RWPE2 (cell line): Measurements from ENCODE around the gene LTBP2.

Experiments used
- ATAC-seq: fragments of 200-7000 bp; cut with Tn5 transposase; 3 replicates; pipeline ENCODE4 v1.9.1; 2021; ENCODE audit warnings: low read depth
- DNase-seq: peaks from one replicate; pipeline ENCODE4 v3.0.0-alpha.2; 2020; ENCODE audit warnings: low spot score
- H3K27ac ChIP-seq: fragments of 450-650 bp; 2 replicates; pipeline ENCODE4 v1.5.1; 2017; ENCODE audit warnings: mild to moderate bottlenecking; ENCODE audit not compliant: poor library complexity, severe bottlenecking
- H3K27me3 ChIP-seq: fragments of 250-450 bp; sonication (Bioruptor Pico); 2 replicates; pipeline ENCODE4 v1.5.1; 2021; ENCODE audit warnings: mild to moderate bottlenecking, moderate library complexity; ENCODE audit not compliant: insufficient read depth, poor library complexity, severe bottlenecking
- H3K36me3 ChIP-seq: fragments of 250-450 bp; sonication (Bioruptor Pico); 2 replicates; pipeline ENCODE4 v1.5.1; 2020; ENCODE audit warnings: low read depth, mild to moderate bottlenecking, moderate library complexity
- H3K4me1 ChIP-seq: fragments of 250-450 bp; sonication (Bioruptor Pico); 2 replicates; pipeline ENCODE4 v1.5.1; 2021; ENCODE audit warnings: mild to moderate bottlenecking, moderate library complexity; ENCODE audit not compliant: insufficient read depth, poor library complexity, severe bottlenecking
- H3K4me3 ChIP-seq: fragments of 250-450 bp; sonication (Bioruptor Pico); 2 replicates; pipeline ENCODE4 v1.5.1; 2021; ENCODE audit warnings: mild to moderate bottlenecking, moderate library complexity; ENCODE audit not compliant: severe bottlenecking
- H3K9me3 ChIP-seq: fragments of 250-450 bp; sonication (Bioruptor Pico); 2 replicates; pipeline ENCODE4 v1.5.1; 2021; ENCODE audit warnings: mild to moderate bottlenecking, moderate library complexity; ENCODE audit not compliant: severe bottlenecking
- TF ChIP-seq, protein P1 (sequence below): fragments of 450-650 bp; IDR thresholded peaks from one replicate; pipeline ENCODE4 v1.5.1; 2017; ENCODE audit warnings: mild to moderate bottlenecking, moderate library complexity; ENCODE audit not compliant: poor library complexity, severe bottlenecking

Gene LTBP2

GRCh38 chr14:74613211-74613914, 1.3 kb upstream of the LTBP2 start:
- H3K9me3 ChIP-seq: no peaks in the 10 kb centered on the region
- TF ChIP-seq, protein P1, sequence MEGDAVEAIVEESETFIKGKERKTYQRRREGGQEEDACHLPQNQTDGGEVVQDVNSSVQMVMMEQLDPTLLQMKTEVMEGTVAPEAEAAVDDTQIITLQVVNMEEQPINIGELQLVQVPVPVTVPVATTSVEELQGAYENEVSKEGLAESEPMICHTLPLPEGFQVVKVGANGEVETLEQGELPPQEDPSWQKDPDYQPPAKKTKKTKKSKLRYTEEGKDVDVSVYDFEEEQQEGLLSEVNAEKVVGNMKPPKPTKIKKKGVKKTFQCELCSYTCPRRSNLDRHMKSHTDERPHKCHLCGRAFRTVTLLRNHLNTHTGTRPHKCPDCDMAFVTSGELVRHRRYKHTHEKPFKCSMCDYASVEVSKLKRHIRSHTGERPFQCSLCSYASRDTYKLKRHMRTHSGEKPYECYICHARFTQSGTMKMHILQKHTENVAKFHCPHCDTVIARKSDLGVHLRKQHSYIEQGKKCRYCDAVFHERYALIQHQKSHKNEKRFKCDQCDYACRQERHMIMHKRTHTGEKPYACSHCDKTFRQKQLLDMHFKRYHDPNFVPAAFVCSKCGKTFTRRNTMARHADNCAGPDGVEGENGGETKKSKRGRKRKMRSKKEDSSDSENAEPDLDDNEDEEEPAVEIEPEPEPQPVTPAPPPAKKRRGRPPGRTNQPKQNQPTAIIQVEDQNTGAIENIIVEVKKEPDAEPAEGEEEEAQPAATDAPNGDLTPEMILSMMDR: no peak
- peak overlapping the region; percentile 99 for H3K27ac ChIP-seq
- no peak for ATAC-seq
- peaks cover 10% of the 10 kb centered on the region for H3K36me3 ChIP-seq
- no peak for DNase-seq
- H3K4me1 ChIP-seq: peaks cover 62% of the 10 kb centered on the region
- no peaks in the 10 kb centered on the region for H3K27me3 ChIP-seq
- H3K4me3 ChIP-seq: no peak overlapping the region

GRCh38 chr14:74612350-74613021, 449 bp upstream of the LTBP2 start:
- Histone ChIP-seq H3K4me3 (peak overlapping the region; percentile 50), H3K4me1 (peaks cover 55% of the 10 kb centered on the region), H3K36me3 (peaks cover 14% of the 10 kb centered on the region), H3K9me3 (no peaks in the 10 kb centered on the region), H3K27ac (peak overlapping the region; percentile 99), H3K27me3 (no peaks in the 10 kb centered on the region)
- peak; percentile 44 for ATAC-seq
- peak; percentile 90 for DNase-seq
- TF ChIP-seq, protein P1: peak; percentile 100

- peak; percentile 79 for DNase-seq
- Histone ChIP-seq H3K27me3 (no peaks in the 10 kb centered on the region), H3K4me1 (peaks cover 45% of the 10 kb centered on the region), H3K9me3 (no peaks in the 10 kb centered on the region), H3K36me3 (peaks cover 25% of the 10 kb centered on the region), H3K4me3 (peak overlapping the region; percentile 50), H3K27ac (peak overlapping the region; percentile 99)
- TF ChIP-seq, protein P1: no peak
- peak; percentile 2; the same call in 1 of the 3 replicates for ATAC-seq
Observed at GRCh38 chr14:74610866-74611649, 979 bp downstream of the LTBP2 start.

- Histone ChIP-seq H3K4me1 (peaks cover 38% of the 10 kb centered on the region), H3K27ac (peak overlapping the region; percentile 99), H3K4me3 (peak overlapping the region; percentile 50), H3K9me3 (no peaks in the 10 kb centered on the region), H3K27me3 (no peaks in the 10 kb centered on the region), H3K36me3 (peaks cover 30% of the 10 kb centered on the region)
- ATAC-seq: no peak
- TF ChIP-seq, protein P1: no peak
- no peak for DNase-seq
Observed at GRCh38 chr14:74610199-74610865, 1.7 kb downstream of the LTBP2 start.
